Esophagus muscularis mucosa (tissue), 3 donors: Measurements from ENCODE around the gene PEX5L.
A peak's percentile ranks its signal among the peaks of the same experiment; 100 is the strongest.

Experiments
- CTCF ChIP-seq, 3 experiments: fragments of 200-600 bp in 2 of 3; fragments of 450-650 bp in 1 of 3; sonication (generic) in 2 of 3; IDR thresholded peaks; one replicate each; pipeline ENCODE4 v1.5.1; 2017 to 2019; ENCODE audit warnings: antibody characterized with exemption in 3 of 3, mild to moderate bottlenecking in 2 of 3, moderate library complexity in 1 of 3
- POLR2AphosphoS5 ChIP-seq, 2 donors: sonication (generic); formaldehyde crosslinking; IDR thresholded peaks; one replicate each; pipeline ENCODE4 v1.6.1; 2017; ENCODE audit warnings: antibody characterized with exemption in 2 of 2

DNA sequence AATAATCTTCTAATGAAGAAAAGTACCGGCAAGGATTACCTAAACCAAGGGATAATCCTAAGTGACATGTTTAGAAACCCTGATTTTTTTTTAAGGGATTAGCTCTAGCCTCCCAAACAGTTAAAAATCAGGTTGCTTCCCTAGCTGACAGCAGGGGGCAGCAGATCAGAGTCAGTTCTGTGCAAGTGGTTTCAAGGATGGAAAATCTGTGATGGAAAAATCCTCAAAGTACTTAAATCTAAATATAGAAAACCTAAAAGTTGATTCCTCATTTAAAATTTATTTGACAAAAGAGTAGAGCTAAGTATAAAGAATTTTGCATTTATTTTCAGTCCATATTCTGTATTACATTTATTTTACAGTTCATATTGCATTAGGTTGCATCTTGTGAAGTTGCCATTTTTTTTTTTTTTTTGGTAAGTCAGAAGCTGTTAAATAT, 107.6 kb downstream of the PEX5L start:
- TF ChIP-seq POLR2AphosphoS5 (IDR thresholded peaks at IDR 0.05): no peak
- TF ChIP-seq CTCF (IDR thresholded peaks at IDR 0.05): peak; percentile 31 to 62 (median 43)
